Stimulated activated CD4-positive, alpha-beta T cell treated with anti-CD3 and anti-CD28 coated beads, Interleukin-15, amount 100 ng/mL, for 48 hours (primary cell): ENCODE data around the gene ENTPD7.
"Not testable (repeated sequence)": the region's sequence is repeated elsewhere in the genome, so short reads cannot be mapped to it uniquely, and the experiment has no call there.

Experiments used
- DNase-seq, 2 donors: peaks; one replicate each; pipeline ENCODE4 v3.0.0-alpha.2; 2020; ENCODE audit warnings: low read depth in 2 of 2

The ENTPD7 gene

GRCh38 chr10:99693933-99694583 is 34.7 kb downstream of the ENTPD7 start:
- no peak for DNase-seq

GRCh38 chr10:99695761-99696160 is 36.5 kb downstream of the ENTPD7 start:
- no peak for DNase-seq

- DNase-seq, result no peak
Observed at GRCh38 chr10:99698504-99699080, 39.3 kb downstream of the ENTPD7 start.

- no peak for DNase-seq
Observed at GRCh38 chr10:99700649-99701048, 41.3 kb downstream of the ENTPD7 start.

GRCh38 chr10:99708428-99709012 is 49.2 kb downstream of the ENTPD7 start:
- no peak for DNase-seq

- DNase-seq, result no peak
Observed at GRCh38 chr10:99709480-99710229, 50.3 kb downstream of the ENTPD7 start.

GRCh38 chr10:99711129-99711719 is 51.9 kb downstream of the ENTPD7 start:
- no peak for DNase-seq

- no peak for DNase-seq
Observed at GRCh38 chr10:99714446-99714845, 55.1 kb downstream of the ENTPD7 start.

- DNase-seq, result no peak
Observed at GRCh38 chr10:99720387-99720786, 61.1 kb downstream of the ENTPD7 start.

- no peak for DNase-seq
Observed at GRCh38 chr10:99730026-99730425, 70.7 kb downstream of the ENTPD7 start.

- no peak for DNase-seq
Observed at GRCh38 chr10:99731306-99732032, 72.2 kb downstream of the ENTPD7 start.

- DNase-seq, result peak; percentile 90 to 92
Observed at GRCh38 chr10:99732033-99732842, 72.9 kb downstream of the ENTPD7 start, which contains the start of the genes COX15 and CUTC. TSS of gene COX15 (minus strand) at chr10:99732127. CDS start at chr10:99732049, 78 bp downstream. TSS of gene CUTC (plus strand) at chr10:99732234. CDS start at chr10:99732349, 115 bp downstream.

GRCh38 chr10:99733366-99733765 is 74.1 kb downstream of the ENTPD7 start:
- DNase-seq, result no peak

GRCh38 chr10:99734111-99734510 is 74.8 kb downstream of the ENTPD7 start:
- DNase-seq, result not testable (repeated sequence)

- no peak for DNase-seq
Observed at GRCh38 chr10:99740260-99740659, 81.0 kb downstream of the ENTPD7 start.

GRCh38 chr10:99740933-99741559 is 81.7 kb downstream of the ENTPD7 start:
- DNase-seq, result no peak

GRCh38 chr10:99742254-99742653 is 82.9 kb downstream of the ENTPD7 start:
- DNase-seq, result no peak

- no peak for DNase-seq
Observed at GRCh38 chr10:99742701-99743100, 83.4 kb downstream of the ENTPD7 start.

- DNase-seq, result no peak
Observed at GRCh38 chr10:99743841-99744240, 84.5 kb downstream of the ENTPD7 start.

GRCh38 chr10:99746166-99746565 is 86.9 kb downstream of the ENTPD7 start:
- not testable (repeated sequence) for DNase-seq
